Gastrocnemius medialis (tissue), 4 donors: ENCODE results near the gene MAPK1. TPM values are rescaled to one million over a fixed set of nuclear protein-coding genes. Genes with fewer than 3 reads are reported as not detected.
"Not testable (repeated sequence)": the region's sequence is repeated elsewhere in the genome, so short reads cannot be mapped to it uniquely, and the experiment has no call there.

ENCODE experiments used
- ATAC-seq, 2 donors: fragments of 150-250 bp; one replicate each; pipeline ENCODE4 v1.9.1; 2016
- DNase-seq, 2 donors: peaks; one replicate each; pipeline ENCODE4 v3.0.0-alpha.2; 2019
- H3K27ac ChIP-seq, 4 donors: fragments of 200-600 bp; sonication (generic); 1 replicate in 1 of 4; 2 replicates in 3 of 4; pipeline ENCODE4 v1.5.1; 2016 to 2018; ENCODE audit warnings: mild to moderate bottlenecking in 2 of 4, moderate library complexity in 1 of 4
- H3K27me3 ChIP-seq, 3 donors: fragments of 200-600 bp; sonication (generic) in 2 of 3; 1 replicate in 1 of 3; 2 replicates in 2 of 3; pipeline versions ENCODE4 v1.5.1 to v1.6.0; 2016 to 2019; ENCODE audit warnings: mild to moderate bottlenecking in 1 of 3, moderate library complexity in 1 of 3
- H3K36me3 ChIP-seq, 2 donors: fragments of 200-600 bp; sonication (generic) in 1 of 2; one replicate each; pipeline ENCODE4 v1.5.1; 2017 to 2018
- H3K4me1 ChIP-seq, 2 donors: fragments of 200-600 bp; sonication (generic) in 1 of 2; one replicate each; pipeline ENCODE4 v1.5.1; 2016 to 2017; ENCODE audit warnings: mild to moderate bottlenecking in 2 of 2
- H3K4me3 ChIP-seq, 4 donors: fragments of 200-600 bp; sonication (generic) in 3 of 4; 1 replicate in 1 of 4; 2 replicates in 3 of 4; pipeline ENCODE4 v1.5.1; 2016 to 2019; ENCODE audit warnings: mild to moderate bottlenecking in 2 of 4
- H3K9me3 ChIP-seq, 3 donors: fragments of 200-600 bp; sonication (generic) in 2 of 3; 1 replicate in 1 of 3; 2 replicates in 2 of 3; pipeline ENCODE4 v1.5.1; 2016 to 2019
- CTCF ChIP-seq, 5 experiments: fragments of 450-650 bp in 3 of 5; fragments of 200-600 bp in 2 of 5; sonication (generic) in 2 of 5; IDR thresholded peaks in 4 of 5; conservative IDR thresholded peaks in 1 of 5; 1 replicate in 4 of 5; 2 replicates in 1 of 5; pipeline ENCODE4 v1.5.1; 2016 to 2019; ENCODE audit warnings: antibody characterized with exemption in 5 of 5, mild to moderate bottlenecking in 3 of 5, moderate library complexity in 3 of 5
- POLR2A ChIP-seq, 2 donors: fragments of 450-650 bp; IDR thresholded peaks; one replicate each; pipeline ENCODE4 v1.6.1; 2017; ENCODE audit warnings: antibody characterized with exemption in 2 of 2, mild to moderate bottlenecking in 2 of 2, moderate library complexity in 2 of 2
- in situ Hi-C, 4 donors: fragments of 200-750 bp; cut with MboI; loops; one replicate each; pipeline versions ENCODE4 v1.15.0 to v1.8.0; 2017; ENCODE audit warnings: low sequenced_read_pairs in 4 of 4
- intact Hi-C: fragments of 100-400 bp; cut with DNase I; formaldehyde crosslinking; loops from one replicate; pipeline ENCODE4 v1.15.1; 2023; ENCODE audit warnings: low total_unique reads
- total RNA-seq, 4 donors: library from RNA; depleted of rRNA; stranded (reverse); fragments of >200 nt; gene quantifications; one replicate each; pipeline versions ENCODE4 v1.1.0 to v1.2.3, GENCODE V29; 2016

MAPK1 gene
- total RNA-seq, 4 donors from 2014 or later, result 39.8 to 79.5 (median 57.2) TPM

GRCh38 chr22:21800552-21801303, 66.7 kb downstream of the MAPK1 start:
- no peak for DNase-seq
- intact Hi-C loops, result no loop called here

GRCh38 chr22:21797444-21798221, 69.8 kb downstream of the MAPK1 start:
- in situ Hi-C loops (no loop called here), intact Hi-C loops (no loop called here)
- DNase-seq, result no peak
- peaks cover 0 to 39% of the 10 kb centered on the region in 2 donors for H3K36me3 ChIP-seq
- H3K27me3 ChIP-seq, result no peaks in the 10 kb centered on the region
- peaks cover 16 to 27% of the 10 kb centered on the region in 2 donors for H3K4me1 ChIP-seq
- TF ChIP-seq CTCF (IDR thresholded peaks at IDR 0.05 in 4 of 5, conservative IDR thresholded peaks at IDR 0.05 in 1 of 5) (no peak), POLR2A (IDR thresholded peaks at IDR 0.05) (no peak)
- H3K9me3 ChIP-seq, result no peaks in the 10 kb centered on the region
- no peak for ATAC-seq
- H3K4me3 ChIP-seq, result no peak overlapping the region
- H3K27ac ChIP-seq, result peak overlapping the region; percentile 56 to 78 (median 64)

More at GRCh38 chr22:21800552-21801303, 66.7 kb downstream of the MAPK1 start:
- Histone ChIP-seq H3K9me3 (no peaks in the 10 kb centered on the region), H3K36me3 (peaks cover 0 to 69% of the 10 kb centered on the region in 2 donors), H3K27me3 (no peaks in the 10 kb centered on the region), H3K4me3 (no peak overlapping the region), H3K27ac (no peak overlapping the region), H3K4me1 (peaks cover 16 to 23% of the 10 kb centered on the region in 2 donors)
- ATAC-seq, result no peak
- in situ Hi-C loops, result loop anchor here in 1 of 4 donors (10.0 kb wide), 2 partner anchors 54 to 56 kb away; no protein-coding TSS in a partner anchor
- TF ChIP-seq POLR2A (IDR thresholded peaks at IDR 0.05) (no peak), CTCF (IDR thresholded peaks at IDR 0.05 in 4 of 5, conservative IDR thresholded peaks at IDR 0.05 in 1 of 5) (no peak)

GRCh38 chr22:21796863-21797262, 70.6 kb downstream of the MAPK1 start:
- no peak overlapping the region for H3K4me3 ChIP-seq
- H3K4me1 ChIP-seq, result peaks cover 24 to 34% of the 10 kb centered on the region in 2 donors
- ATAC-seq (peak; percentile 88 to 95), DNase-seq (peak; percentile 30 to 58)
- no peaks in the 10 kb centered on the region for H3K27me3 ChIP-seq
- in situ Hi-C loops (no loop called here), intact Hi-C loops (no loop called here)
- no peaks in the 10 kb centered on the region for H3K9me3 ChIP-seq
- peaks cover 0 to 31% of the 10 kb centered on the region in 2 donors for H3K36me3 ChIP-seq
- TF ChIP-seq POLR2A (IDR thresholded peaks at IDR 0.05), result no peak
- no peak for TF ChIP-seq CTCF (IDR thresholded peaks at IDR 0.05 in 4 of 5, conservative IDR thresholded peaks at IDR 0.05 in 1 of 5)
- H3K27ac ChIP-seq, result peak overlapping the region; percentile 56 to 78 (median 64)

- no peak overlapping the region for H3K4me3 ChIP-seq
- no peak for DNase-seq
- TF ChIP-seq CTCF (IDR thresholded peaks at IDR 0.05 in 4 of 5, conservative IDR thresholded peaks at IDR 0.05 in 1 of 5) (no peak), POLR2A (IDR thresholded peaks at IDR 0.05) (no peak)
- peaks cover 0 to 28% of the 10 kb centered on the region in 2 donors for H3K36me3 ChIP-seq
- peak overlapping the region in 3 of 4 donors; percentile 61 to 78 (median 67) for H3K27ac ChIP-seq
- no peaks in the 10 kb centered on the region for H3K9me3 ChIP-seq
- peaks cover 27 to 38% of the 10 kb centered on the region in 2 donors for H3K4me1 ChIP-seq
- ATAC-seq, result no peak
- in situ Hi-C loops, result no loop called here
- H3K27me3 ChIP-seq, result no peaks in the 10 kb centered on the region
- intact Hi-C loops, result no loop called here
These were observed 71.2 kb downstream of the MAPK1 start for GRCh38 chr22:21796231-21796630.

GRCh38 chr22:21793716-21794115, 73.7 kb downstream of the MAPK1 start:
- Histone ChIP-seq H3K4me1 (peaks cover 27 to 38% of the 10 kb centered on the region in 2 donors), H3K36me3 (peaks cover 0 to 12% of the 10 kb centered on the region in 2 donors)
- ATAC-seq, in situ Hi-C loops, H3K27me3 ChIP-seq, H3K27ac ChIP-seq, intact Hi-C loops, DNase-seq, H3K9me3 ChIP-seq, H3K4me3 ChIP-seq: not testable (repeated sequence)
